Tongue (tissue), 2 donors: ENCODE measurements around the gene ZP3. TPM values are rescaled to one million over a fixed set of nuclear protein-coding genes. Genes with fewer than 3 reads are reported as not detected.
"Not testable (repeated sequence)": the region's sequence is repeated elsewhere in the genome, so short reads cannot be mapped to it uniquely, and the experiment has no call there.

Experiments
- DNase-seq: peaks from one replicate; pipeline ENCODE4 v3.0.0-alpha.2; 2015
- total RNA-seq: library from RNA; depleted of rRNA; stranded (reverse); fragments of >200 nt; gene quantifications from one replicate; pipeline ENCODE4 v1.2.3, GENCODE V29; 2014

ZP3 gene
- total RNA-seq, 1 donor from 2014 or later = 2.1 TPM

DNA sequence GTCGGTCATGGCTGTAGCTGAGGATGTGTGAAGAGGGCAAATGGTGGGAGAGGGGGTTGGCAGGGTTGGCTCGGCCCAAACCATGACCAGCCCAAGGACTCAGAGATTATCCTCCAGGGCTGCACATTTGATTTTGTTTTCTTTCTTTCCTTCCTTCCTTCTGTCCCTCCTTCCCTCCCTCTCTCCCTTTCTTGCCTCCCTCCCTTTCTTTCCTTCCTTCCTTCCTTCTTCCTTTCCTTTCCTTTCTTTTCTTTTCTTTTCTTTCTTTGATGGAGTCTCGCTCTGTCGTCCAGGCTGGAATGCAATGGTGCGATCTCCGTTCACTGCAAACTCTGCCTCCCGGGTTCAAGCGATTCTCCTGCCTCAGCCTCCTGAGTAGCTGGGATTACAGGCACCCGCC lies 19.0 kb upstream of the ZP3 start:
- no peak for DNase-seq

DNA sequence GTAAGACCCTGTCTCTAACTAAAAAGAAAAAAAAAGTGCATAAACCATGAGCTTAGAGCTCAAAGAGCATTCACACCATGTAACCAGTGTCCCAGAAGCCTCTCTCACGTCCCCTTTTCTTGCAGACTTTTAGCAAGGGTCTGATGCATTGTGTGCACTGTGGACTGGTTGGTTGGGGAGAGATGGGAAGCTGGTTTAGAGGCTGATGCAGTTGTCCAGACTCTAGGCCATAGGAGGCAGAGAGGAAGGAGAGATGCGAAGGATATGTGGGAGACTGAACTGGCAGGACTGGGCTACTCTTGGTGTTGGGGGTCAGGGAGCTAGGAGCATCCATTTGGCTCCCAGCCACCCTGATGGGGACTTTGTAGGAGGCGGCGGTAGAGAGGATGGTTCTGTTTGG lies 17.0 kb upstream of the ZP3 start:
- no peak for DNase-seq

DNA sequence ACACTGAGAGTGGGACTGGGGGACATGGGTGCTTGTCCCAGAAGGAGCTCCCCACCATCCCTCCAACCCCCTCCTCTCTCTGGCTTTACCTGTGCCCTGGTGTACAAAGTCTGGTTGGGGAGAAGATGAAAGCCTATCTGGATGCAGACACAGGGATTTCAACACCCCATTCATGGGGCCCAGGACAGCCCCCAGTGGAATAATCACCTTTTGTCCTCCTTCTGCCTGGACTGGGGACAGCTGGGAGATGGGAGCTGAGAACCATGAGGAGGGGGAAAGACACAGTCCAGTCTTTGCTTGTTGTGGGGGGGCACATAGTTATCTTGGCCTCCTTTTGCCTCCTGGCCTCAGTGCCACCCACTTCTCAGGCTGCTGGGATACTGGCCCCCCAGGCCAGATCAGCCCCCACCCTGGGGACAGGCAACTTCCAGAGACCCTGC lies 16.6 kb upstream of the ZP3 start:
- no peak for DNase-seq

DNA sequence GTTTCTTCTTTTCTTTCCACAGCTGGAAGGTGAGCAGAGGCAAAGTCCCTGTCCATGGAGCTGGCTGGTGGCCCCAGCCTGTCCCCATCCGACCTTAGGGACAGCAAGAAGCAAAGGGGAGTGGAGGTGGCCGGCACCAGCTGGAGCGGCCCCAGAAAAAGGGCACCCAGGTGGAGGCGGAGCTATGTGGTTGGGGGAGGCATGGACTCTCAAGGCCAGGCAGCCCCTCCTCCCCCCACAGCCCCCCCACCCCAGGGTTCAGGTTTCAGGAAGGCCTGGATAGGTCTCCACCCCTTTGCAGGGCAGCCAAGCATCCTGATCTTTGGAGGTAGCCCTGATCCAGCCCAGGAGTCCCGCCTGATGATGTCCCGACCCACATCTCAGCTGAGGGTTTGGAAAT lies 15.2 kb upstream of the ZP3 start, which contains the start of gene SSC4D:
Gene SSC4D (minus strand): TSS at position 161 of the 400 bp plus-strand sequence. CDS start 5,258 bp downstream, outside the sequence.
- no peak for DNase-seq

DNA sequence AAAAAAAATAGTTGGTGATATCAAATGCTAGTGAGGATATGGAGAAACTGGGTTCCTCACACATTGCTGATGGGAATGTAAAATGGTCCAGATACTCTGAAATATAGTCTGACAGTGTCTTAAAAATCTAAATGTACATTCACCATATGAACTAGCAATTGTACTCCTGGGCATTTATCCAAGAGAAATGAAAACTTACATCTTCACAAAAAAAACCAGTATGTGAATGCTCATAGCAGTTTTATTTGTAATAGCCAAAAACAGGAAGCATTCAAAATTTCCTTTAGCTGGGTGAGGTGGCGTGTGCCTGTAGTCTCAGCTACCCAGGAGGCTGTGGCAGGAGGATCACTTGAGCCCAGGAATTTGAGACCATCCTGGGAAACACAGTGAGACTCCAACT lies 13.1 kb upstream of the ZP3 start:
- DNase-seq = no peak

DNA sequence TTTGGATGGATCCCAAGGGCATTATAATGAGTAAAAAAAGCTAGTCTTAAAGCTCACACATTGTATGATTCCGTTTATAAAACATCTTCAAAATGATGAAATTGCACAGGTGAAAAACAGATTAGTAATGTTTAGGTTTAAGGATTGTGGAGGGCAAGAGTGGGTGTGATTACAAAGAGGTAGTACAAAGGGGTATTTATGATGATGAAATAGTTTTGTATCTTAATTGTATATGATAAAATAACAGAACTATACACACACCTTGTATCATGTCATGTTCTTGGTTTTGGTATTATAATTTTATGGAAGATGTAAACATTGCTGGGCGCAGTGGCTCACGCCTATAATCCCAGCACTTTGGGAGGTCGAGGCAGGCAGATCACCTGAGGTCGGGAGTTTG lies 12.5 kb upstream of the ZP3 start:
- DNase-seq = no peak

DNA sequence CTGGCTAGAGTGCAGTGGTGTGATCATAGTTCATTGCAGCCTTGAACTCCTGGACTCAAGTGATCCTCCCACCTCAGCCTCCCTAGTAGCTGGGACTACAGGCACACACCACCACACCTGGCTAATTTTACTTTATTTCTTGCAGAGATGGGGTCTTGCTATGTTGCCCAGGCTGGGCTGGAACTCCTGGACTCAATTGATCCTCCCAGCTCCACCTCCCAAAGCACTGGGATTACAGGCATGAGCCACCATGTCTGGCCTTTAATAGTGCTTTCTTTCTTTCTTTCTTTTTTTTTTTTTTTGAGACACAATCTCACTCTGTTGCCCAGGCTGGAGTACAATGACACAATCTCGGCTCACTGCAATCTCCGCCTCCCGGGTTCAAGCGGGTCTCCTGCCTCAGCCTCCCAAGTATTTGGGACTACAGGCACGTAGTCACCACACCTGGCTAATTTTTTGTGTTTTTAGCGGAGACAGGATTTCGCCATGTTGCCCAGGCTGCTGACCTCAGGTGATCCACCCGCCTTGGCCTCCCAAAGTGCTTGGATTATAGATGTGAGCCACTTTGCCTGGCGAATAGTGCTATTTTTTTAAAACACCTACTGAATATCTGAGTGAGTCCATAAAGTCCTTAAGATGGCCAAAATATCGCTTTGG lies 7.0 kb upstream of the ZP3 start:
- DNase-seq = not testable (repeated sequence)

DNA sequence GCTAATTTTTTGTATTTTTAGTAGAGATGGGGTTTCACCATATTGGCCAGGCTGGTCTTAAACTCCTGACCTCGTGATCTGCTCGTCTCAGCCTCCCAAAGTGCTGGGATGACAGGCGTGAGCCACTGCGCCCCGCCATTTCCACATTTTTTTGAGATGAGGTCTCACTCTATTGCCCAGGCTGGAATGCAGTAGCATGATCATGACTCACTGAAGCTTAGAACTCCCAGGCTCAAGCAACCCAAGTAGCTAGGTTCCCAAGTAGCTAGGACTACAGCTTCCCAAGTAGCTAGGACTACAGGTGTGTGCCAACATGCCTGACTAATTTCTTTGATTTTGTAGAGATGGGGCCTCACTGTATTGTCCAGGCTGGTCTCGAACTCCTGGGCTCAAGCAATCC lies 3.7 kb upstream of the ZP3 start:
- DNase-seq = not testable (repeated sequence)

DNA sequence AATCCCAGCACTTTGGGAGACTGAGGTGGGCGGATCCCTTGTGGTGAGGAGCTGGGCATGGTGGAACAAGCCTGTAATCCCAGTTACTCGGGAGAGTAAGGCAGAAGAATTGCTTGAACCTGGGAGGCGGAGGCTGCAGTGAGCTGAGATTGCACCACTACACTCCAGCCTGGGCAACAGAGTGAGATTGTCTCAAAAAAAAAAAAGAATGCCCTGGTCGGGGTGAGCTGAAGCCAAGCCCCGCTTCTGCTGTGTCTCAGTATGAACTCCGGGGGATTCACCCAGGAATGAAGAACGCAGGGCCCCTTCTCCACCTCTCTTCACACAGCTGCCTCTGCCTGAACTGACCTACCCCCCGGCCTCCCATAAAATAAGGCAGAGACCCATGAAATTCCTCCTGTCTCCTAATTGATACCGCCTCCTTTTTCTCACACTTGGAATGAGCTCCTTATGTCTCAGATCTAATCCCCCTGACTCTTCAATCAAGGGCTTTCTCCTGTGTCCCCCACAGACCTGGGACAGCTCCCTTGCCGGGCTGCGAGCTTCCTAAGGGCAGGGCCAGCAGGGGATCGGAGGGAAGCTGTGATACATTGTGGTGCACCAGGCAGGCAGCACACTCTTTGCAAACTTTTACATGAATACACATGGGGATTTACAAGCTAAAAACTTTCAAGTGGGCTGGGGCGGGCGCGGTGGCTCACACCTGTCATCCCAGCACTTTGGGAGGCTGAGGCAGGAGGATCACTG lies 911 bp upstream of the ZP3 start:
- DNase-seq = no peak

DNA sequence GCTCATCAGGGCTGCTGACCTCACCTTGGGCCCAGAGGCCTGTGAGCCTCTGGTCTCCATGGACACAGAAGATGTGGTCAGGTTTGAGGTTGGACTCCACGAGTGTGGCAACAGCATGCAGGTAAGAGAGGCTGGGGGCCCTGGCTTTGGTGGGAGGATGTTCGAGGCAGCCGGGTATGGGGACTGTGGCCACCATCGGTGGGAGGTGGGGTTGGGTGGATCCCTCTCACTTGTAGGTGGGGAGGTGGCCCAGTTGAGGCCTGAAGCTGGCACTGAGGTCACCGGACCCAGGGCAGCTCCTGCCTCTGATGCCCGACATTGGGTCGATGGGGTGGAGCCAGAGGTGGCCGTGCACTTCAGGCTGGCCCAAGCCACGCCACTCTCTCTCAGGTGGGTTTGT lies 406 bp downstream of the ZP3 start:
- DNase-seq = no peak

DNA sequence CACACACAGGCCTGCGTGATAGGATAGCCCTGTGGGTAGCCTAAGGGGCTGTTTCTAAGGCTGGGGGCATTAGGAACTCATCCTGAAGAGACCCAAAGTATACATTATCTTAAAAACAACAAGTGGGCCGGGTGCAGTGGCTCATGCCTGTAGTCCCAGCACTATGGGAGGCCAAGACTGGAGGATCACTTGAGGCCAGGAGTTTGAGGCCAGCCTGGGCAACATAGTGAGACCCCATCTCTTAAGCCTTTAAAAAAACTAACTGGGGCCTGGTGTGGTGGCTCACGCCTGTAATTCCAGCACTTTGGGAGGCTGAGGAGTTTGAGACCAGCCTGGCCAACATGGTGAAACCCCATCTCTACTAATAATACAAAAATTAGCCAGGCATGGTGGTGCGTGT lies 808 bp downstream of the ZP3 start:
- DNase-seq = not testable (repeated sequence)

DNA sequence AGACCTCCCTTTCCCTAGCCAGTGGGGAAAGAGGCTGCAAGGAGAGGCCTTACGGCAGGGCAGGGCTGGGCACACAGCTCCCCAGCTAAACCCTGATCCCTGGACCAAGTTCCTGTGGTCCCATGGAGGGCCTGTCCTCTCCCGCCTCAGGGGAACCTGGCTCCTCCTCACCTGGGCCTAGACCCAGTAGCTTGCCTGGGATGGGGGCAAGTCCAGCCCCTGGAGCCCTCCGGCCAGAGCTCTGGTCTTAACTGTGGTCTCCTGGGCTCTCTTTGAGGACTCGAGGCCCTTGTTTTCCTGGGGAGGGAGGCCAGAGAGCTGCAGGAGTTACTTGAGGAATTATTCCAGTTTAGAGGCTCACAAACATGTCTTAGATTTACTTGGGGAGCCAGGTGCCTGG lies 1.5 kb downstream of the ZP3 start:
- DNase-seq = no peak

DNA sequence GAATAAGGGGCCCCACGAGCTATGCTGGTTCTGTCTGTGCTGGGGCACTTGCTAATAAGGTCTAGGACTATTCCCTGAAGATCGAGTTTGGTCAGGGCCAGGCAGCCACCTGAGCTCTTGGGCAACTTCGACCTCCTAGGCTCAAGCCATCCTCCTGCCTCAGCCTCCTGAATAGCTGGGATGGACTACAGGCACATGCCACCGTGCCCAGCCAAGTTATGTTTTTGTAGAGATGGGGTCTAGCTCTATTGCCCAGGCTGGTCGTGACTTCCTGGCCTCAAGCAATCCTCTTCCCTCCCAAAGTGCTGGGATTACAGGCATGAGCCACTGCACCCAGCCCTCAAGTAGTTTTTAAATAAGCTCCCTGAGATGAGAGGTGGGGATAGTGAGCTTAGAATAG lies 2.9 kb downstream of the ZP3 start:
- DNase-seq = no peak

DNA sequence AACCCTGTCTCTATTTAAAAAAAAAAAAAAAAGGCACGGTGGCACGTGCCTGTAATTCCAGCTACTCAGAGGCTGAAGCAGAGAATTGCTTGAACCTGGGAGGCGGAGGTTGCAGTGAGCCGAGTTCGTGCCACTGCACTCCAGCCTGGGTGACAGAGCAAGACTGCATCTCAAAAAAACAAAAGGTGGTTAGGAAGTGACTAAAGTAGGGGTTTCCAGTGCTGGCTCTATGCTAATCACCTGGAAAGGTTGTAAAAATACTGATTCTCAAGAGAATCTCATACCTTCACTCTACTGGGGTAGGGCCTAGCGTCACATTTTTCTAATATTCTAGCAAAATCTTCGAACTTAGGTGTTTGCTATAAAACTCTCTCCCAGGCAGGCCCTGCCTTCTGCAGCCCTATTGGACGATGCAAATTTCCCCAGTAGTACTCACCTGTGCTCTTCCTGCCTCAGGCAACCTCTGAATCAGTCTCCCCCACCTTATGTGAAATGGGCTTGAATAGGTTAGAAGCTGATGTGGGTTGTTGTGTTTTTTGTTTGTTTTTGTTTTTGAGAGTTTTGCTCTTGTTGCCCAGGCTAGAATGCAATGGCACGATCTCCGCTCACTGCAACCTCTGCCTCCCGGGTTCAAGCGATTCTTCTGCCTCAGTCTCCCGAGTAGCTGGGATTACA lies 3.5 kb downstream of the ZP3 start:
- DNase-seq = no peak

DNA sequence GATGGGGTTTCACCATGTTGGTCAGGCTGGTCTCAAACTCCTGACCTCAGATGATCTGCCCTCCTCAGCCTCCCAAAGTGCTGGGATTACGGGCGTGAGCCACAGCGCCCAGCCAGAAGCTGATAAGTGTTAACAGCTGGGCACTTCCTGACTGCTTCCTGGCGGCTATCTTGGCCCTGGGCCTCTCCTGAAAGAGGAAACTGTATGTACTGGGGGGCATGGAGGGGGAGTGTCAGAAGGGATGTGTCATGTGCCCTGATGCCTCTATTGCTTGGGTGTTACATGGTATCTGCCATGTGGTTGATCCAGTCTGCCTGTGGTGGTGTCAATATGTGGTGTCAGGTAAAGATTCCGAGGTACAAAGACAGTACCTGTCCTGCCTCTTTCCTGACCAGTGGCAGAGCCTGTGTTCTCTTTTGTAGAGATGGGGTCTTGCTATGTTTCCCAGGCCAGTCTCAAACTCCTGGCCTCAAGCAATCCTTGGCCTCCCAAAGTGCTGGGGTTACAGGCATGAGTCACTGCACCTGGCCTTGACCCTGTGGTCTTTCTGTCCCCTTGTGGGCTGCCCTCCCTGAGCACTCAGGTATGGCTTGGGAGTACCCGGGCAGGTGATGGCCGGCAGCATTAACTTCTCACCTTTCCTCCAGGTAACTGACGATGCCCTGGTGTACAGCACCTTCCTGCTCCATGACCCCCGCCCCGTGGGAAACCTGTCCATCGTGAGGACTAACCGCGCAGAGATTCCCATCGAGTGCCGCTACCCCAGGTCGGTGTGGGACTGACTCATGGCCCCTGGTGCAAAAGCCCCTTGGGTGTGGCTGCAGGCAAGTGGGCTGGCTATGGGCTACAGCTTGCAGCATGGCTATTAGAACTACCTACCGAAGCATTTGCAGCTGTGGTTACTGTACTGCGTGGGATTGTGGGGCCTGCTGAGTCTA lies 4.4 kb downstream of the ZP3 start:
- DNase-seq = peak; percentile 76

DNA sequence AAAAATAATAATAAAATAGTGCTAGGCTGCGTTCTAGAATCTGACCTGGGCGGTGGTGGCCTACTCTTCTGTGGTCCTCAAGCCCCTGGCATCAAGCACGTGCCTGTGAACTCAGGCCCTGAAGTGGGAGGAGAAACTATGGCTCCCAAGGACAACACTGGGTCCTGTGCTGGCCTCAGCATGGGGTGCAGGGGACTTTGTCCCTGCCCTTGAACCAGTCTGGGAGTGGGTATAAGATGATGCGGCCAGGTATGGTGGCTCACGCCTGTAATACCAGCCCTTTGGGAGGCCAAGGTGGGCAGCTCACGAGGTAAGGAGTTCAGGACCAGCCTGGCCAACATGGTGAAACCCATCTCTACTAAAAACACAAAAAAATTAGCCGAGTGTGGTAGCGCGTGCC lies 5.5 kb downstream of the ZP3 start:
- DNase-seq = no peak

DNA sequence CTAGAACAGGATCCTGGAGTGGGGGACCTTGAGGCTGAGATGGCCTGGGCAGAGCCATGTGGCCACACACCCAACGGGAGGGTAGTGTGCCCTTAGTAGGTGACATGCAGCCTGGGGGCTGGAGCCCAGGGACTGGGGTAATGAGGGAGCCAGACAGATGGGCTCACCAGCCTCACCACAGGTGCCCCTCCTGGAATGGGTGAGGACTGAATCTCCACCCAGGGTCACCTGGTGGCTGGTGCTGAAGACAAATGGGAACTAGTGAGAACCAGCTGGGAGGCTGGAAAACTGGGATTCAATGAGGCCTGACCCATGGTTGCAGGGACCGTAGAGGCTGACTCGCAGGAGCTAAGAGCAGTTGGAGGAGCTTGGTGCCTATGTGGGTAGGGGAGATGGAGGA lies 6.1 kb downstream of the ZP3 start:
- no peak for DNase-seq

DNA sequence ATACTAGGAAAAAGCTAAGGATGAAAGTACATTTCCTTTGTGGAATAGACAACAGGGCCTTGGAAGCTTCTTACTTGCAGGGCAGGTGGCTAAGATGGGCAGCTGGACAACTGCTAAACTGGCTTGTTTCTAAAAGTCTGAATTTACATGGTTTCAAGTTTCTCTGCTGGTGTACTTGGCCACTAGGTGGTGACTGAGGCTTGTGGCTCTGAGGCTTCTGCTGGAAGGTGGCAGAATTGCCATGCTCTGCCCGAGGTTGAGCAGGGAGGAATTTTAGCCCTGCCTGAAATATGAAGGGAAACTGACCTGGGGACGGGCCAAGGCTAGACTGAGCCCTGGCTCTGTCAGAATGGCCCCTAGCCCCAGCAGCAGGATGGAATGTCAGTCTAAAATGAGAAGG lies 13.1 kb downstream of the ZP3 start:
- peak; percentile 81 for DNase-seq

DNA sequence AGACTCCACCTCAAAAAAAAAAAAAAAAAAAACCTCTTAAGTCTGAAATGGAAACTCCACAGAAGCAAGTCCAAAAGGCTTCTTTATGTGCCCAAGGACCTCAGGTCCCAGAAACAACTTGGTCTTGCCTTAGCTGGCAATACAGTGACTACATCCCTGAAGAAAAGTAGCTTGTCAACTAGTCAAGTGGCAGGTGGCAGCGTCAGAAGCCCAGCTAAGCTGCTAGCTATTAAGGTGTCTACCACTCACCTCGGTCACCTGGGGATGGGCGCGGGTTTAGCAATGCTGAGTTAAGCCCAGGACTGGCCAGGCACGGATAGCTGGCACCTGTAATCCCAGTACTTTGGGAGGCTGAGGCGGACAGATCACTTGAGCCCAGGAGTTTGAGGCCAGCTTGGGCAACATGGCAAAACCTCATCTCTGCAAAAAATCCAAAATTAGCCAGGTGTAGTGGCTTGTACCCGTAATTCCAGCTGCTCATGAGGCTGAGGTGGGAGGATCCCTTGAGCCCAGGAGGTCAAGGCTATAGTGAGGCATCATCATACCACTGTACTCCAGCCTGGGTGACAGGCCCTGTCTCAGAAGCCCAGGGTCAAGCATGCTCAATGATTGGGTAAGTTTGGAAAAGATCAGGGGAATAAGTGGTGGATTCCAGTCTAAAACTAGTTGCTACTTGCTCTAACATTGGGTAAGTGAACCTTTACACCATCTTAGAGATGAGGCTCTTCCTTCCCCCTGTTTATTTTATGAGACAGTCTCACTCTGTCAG lies 14.6 kb downstream of the ZP3 start:
- not testable (repeated sequence) for DNase-seq

DNA sequence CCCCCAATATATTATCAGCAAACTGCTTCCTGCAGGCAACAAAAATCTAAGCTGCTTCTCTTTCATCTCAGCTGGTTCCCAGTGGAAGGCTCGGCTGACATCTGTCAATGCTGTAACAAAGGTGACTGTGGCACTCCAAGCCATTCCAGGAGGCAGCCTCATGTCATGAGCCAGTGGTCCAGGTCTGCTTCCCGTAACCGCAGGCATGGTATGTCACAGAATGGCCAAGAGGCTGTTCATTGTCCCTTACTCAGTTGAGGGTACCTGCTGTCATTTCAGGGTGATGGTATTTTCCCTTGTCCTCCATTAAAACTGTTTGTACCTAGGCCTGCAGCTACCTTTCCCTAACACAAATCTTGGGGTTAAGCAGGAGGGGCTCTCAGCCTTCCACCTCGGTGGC lies 15.7 kb downstream of the ZP3 start:
- DNase-seq = not testable (repeated sequence)

DNA sequence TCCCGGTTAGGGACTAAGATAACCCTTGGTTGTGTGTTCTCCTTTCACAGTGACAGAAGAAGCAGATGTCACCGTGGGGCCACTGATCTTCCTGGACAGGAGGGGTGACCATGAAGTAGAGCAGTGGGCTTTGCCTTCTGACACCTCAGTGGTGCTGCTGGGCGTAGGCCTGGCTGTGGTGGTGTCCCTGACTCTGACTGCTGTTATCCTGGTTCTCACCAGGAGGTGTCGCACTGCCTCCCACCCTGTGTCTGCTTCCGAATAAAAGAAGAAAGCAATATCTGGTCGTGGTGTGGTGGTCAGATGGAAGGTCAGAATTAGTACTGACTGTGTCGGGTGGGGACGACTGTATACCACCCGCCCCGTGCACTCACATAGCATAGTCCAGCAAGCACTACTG lies 17.0 kb downstream of the ZP3 start:
- not testable (repeated sequence) for DNase-seq
